Measurements from ENCODE around the gene GALK2.
"Not testable (repeated sequence)": the region's sequence is repeated elsewhere in the genome, so short reads cannot be mapped to it uniquely, and the experiment has no call there.

GALK2 gene

GRCh38 chr15:49164865-49165264 is 5.2 kb upstream of the GALK2 start:
- no peak for DNase-seq

GRCh38 chr15:49168016-49168415 is 2.0 kb upstream of the GALK2 start:
- no peak for DNase-seq

GRCh38 chr15:49171790-49172189 is 1.7 kb downstream of the GALK2 start:
- DNase-seq = no peak

- no peak for DNase-seq
Measured at GRCh38 chr15:49174902-49175301, 4.9 kb downstream of the GALK2 start.

- DNase-seq = not testable (repeated sequence)
Measured at GRCh38 chr15:49175582-49176397, 5.7 kb downstream of the GALK2 start.

GRCh38 chr15:49178497-49178896 is 8.4 kb downstream of the GALK2 start:
- no peak for DNase-seq

- no peak for DNase-seq
Measured at GRCh38 chr15:49179433-49180190, 9.6 kb downstream of the GALK2 start.

GRCh38 chr15:49182128-49182527 is 12.1 kb downstream of the GALK2 start:
- DNase-seq = no peak

- DNase-seq = not testable (repeated sequence)
Measured at GRCh38 chr15:49183741-49184140, 13.7 kb downstream of the GALK2 start.

- no peak for DNase-seq
Measured at GRCh38 chr15:49185473-49185872, 15.4 kb downstream of the GALK2 start.

GRCh38 chr15:49187549-49188245 is 17.6 kb downstream of the GALK2 start:
- no peak for DNase-seq

- no peak for DNase-seq
Measured at GRCh38 chr15:49188933-49189332, 18.9 kb downstream of the GALK2 start.

- no peak for DNase-seq
Measured at GRCh38 chr15:49189631-49190030, 19.6 kb downstream of the GALK2 start.

GRCh38 chr15:49190586-49190985 is 20.5 kb downstream of the GALK2 start:
- no peak for DNase-seq

- no peak for DNase-seq
Measured at GRCh38 chr15:49191892-49192291, 21.8 kb downstream of the GALK2 start.

- DNase-seq = no peak
Measured at GRCh38 chr15:49196856-49197255, 26.8 kb downstream of the GALK2 start.

- DNase-seq = no peak
Measured at GRCh38 chr15:49199666-49200065, 29.6 kb downstream of the GALK2 start.

GRCh38 chr15:49200347-49200746 is 30.3 kb downstream of the GALK2 start:
- no peak for DNase-seq

GRCh38 chr15:49208102-49208501 is 38.1 kb downstream of the GALK2 start:
- DNase-seq = not testable (repeated sequence)

- peak in 1 of 3 experiments; percentile 21 for DNase-seq
Measured at GRCh38 chr15:49212897-49213296, 42.9 kb downstream of the GALK2 start.

GRCh38 chr15:49215768-49216739 is 46.0 kb downstream of the GALK2 start:
- DNase-seq = peak in 2 of 3 experiments; percentile 17 to 61
